D721Med (cell line): Measurements from ENCODE around the gene NRXN2.

Source experiments
- DNase-seq: peaks from one replicate; pipeline ENCODE4 v3.0.0; 2011; ENCODE audit warnings: low spot score; ENCODE audit not compliant: insufficient read length
- FAIRE-seq: peaks from 2 replicates; lab custom pipeline; 2011; peaks lifted over from hg19 to GRCh38; lab: Jason Lieb, UNC
- CTCF ChIP-seq: IDR thresholded peaks from 2 replicates; pipeline ENCODE4 v1.5.1; 2012; ENCODE audit warnings: mild to moderate bottlenecking, control low read depth; ENCODE audit not compliant: insufficient read depth; ENCODE audit errors: missing control alignments

The NRXN2 gene

GRCh38 chr11:64591257-64592233 is 131.5 kb downstream of the NRXN2 start:
- DNase-seq (no peak), FAIRE-seq (no peak)
- TF ChIP-seq CTCF: no peak

DNA sequence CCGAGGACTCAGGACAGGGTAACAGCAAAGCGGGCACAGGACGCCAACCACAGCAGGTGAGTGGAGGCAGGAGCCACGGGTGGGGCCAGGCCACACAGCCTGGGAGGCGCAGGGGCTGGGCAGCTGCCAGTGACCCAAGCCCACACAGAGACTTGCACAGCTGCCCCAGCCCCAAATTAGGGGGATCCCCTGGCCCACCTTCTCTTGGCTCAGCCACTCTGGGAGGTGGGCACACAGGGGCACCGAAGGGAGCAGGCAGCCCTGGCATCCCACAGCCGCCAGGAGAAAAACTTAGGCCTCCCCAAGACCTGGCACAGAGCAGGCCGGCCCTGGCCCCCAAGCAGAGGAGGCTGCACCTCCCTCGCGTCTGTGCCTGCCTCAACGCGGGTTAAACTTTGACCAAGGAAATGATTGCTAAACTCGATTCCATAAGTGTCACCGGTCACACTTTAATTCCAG is 132.2 kb downstream of the NRXN2 start, which contains the start of gene SLC22A12:
SLC22A12 (plus strand) TSS at position 458 of the 459 bp plus-strand sequence. CDS start 337 bp downstream, outside the sequence.
- DNase-seq: no peak
- TF ChIP-seq CTCF: no peak
- FAIRE-seq: no peak

DNA sequence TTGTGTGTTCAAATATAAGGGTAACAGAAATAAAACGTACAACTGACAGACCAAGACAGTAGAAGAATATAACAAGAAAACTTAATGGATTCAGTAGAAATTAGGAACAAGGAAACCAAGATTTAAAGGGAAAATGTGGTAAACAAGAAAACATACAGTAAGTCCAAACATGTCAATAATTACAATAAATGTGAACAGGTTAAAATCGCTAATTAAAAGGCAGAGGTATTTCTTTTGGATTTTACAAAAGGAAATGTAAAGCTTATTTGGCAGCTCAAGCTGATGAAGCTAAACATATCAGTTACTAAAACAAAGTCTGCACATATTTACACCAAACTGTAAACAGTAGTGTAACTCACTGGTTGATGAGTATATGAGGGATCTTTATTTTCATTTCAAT is 134.3 kb downstream of the NRXN2 start:
- FAIRE-seq (no peak), DNase-seq (no peak)
- TF ChIP-seq CTCF: no peak

DNA sequence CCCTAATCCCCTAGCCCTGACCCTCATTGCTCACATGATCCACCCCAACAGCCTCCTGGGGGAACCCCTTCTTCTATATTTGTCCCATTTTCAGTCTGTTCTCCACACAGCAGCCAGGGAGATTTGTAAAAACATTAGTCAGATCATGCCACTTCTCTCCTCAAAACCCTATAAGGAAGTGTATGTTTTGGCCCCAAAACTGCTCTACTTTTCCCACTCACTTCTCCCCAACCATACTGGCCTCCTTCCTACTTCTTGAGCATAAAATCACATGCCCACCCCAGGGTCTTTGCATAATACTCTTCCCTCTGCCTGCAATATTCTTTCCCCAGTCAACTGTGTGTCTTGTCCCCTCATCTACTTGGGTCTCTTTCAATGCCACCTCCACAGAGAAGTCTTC is 136.6 kb downstream of the NRXN2 start:
- no peak for FAIRE-seq
- no peak for TF ChIP-seq CTCF
- no peak for DNase-seq

DNA sequence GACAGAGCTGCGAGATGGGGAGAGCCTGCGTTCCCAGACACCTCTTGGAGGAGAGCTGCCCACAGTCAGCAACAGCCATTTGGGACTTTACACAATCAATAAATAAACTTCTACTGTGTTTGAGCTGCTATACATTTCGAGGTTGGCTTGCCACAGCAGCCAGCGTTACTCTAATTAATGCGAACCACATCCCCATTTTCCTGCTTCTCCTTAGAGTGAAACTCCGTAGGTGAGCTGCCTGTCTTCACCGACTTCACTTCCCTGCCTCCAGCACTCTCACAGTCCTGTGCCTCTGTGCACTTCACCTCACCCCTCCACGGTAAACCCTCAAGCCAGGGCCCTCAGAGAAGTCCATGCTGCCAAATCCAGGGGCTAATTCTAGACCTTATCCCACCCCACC is 137.8 kb downstream of the NRXN2 start:
- no peak for DNase-seq
- FAIRE-seq: no peak
- TF ChIP-seq CTCF: no peak

DNA sequence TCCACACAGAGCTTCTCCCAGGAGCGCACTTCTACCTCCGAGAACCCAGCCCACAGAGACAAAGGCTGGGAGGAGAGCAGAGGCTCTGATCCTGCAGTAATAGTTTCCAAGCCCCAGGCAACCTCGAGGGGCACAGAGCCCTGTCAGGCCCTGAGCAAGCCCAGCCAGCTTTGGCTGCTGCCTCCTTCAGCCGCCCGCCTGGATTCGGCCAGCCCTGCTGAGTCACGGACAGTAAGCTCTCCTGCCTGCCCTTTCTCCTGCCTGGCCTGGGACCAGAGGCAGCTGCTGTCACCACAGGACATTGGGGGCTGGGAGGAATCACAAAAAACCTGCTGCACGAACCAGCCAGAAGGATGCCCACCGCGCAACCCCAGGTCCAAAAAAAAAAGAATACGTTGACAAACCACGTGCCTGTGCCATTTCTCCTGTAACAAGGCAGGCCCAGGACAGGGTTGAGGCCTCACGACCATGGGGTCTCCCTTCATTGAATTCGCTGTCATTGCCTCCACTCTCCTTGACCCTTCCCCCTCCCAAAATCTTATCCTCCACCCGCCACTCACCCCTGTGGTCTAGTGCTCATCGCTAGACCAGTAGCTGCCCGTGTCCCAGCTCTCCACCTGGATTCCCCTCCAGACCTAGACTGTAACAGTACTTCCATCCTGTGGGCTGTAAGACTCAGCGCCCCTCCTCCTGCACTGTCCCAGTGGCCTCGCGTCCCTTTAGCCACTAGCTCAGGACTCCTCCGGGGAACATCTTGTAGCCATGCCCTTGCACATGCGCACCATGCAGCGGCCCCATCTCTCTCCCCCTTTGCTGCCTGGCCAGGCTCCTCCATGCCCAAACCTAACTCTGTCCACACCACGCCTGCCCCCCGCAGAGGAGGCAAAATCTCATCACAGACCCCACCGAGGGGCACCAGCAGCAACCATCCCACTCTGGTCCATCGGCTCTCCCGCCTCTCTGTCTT is 139.4 kb downstream of the NRXN2 start:
- FAIRE-seq (no peak), DNase-seq (no peak)
- no peak for TF ChIP-seq CTCF
